C4-2B (cell line): ENCODE results near the gene CNTNAP5.
"Not testable (repeated sequence)": the region's sequence is repeated elsewhere in the genome, so short reads cannot be mapped to it uniquely, and the experiment has no call there.

ENCODE experiments used
- H3K27ac ChIP-seq: fragments of 450-650 bp; 2 replicates; pipeline ENCODE4 v1.5.1; 2017
- CTCF ChIP-seq: fragments of 450-650 bp; conservative IDR thresholded peaks from 2 replicates; pipeline ENCODE4 v1.5.1; 2017; ENCODE audit warnings: mild to moderate bottlenecking
- ZFX ChIP-seq: fragments of 450-650 bp; IDR thresholded peaks from 2 replicates; pipeline ENCODE4 v1.6.1; 2017

The CNTNAP5 gene

GRCh38 chr2:124347209-124347608 lies 322.1 kb downstream of the CNTNAP5 start:
- no peak for TF ChIP-seq ZFX
- no peak for TF ChIP-seq CTCF
- no peak overlapping the region for H3K27ac ChIP-seq

- no peak overlapping the region for H3K27ac ChIP-seq
- no peak for TF ChIP-seq CTCF
- TF ChIP-seq ZFX: no peak
Observed at GRCh38 chr2:124353656-124354055, 328.6 kb downstream of the CNTNAP5 start.

- no peak overlapping the region for H3K27ac ChIP-seq
Observed at GRCh38 chr2:124354466-124354865, 329.4 kb downstream of the CNTNAP5 start.

GRCh38 chr2:124361966-124362365 lies 336.9 kb downstream of the CNTNAP5 start:
- H3K27ac ChIP-seq: not testable (repeated sequence)

More at GRCh38 chr2:124354466-124354865, 329.4 kb downstream of the CNTNAP5 start:
- no peak for TF ChIP-seq ZFX
- TF ChIP-seq CTCF: no peak

- TF ChIP-seq CTCF (no peak), ZFX (no peak)
- H3K27ac ChIP-seq: no peak overlapping the region
Observed at GRCh38 chr2:124369181-124369580, 344.1 kb downstream of the CNTNAP5 start.

GRCh38 chr2:124380221-124380749 lies 355.2 kb downstream of the CNTNAP5 start:
- no peak overlapping the region for H3K27ac ChIP-seq
- TF ChIP-seq CTCF (no peak), ZFX (no peak)

GRCh38 chr2:124382067-124382618 lies 357.1 kb downstream of the CNTNAP5 start:
- no peak overlapping the region; the same call in 1 of the 2 replicates for H3K27ac ChIP-seq
- TF ChIP-seq CTCF (no peak), ZFX (no peak)

GRCh38 chr2:124395961-124396360 lies 370.9 kb downstream of the CNTNAP5 start:
- H3K27ac ChIP-seq: no peak overlapping the region
- TF ChIP-seq ZFX: no peak
- no peak for TF ChIP-seq CTCF
